Erythroblast (primary cell): Measurements from ENCODE around the gene TPM2.

ENCODE experiments used
- GATA1 ChIP-seq: IDR thresholded peaks from 2 replicates; pipeline ENCODE4 v1.6.1; 2011; ENCODE audit warnings: low read depth, mild to moderate bottlenecking, control low read depth, low read length, moderate library complexity
- POLR2A ChIP-seq: IDR thresholded peaks from 2 replicates; pipeline ENCODE4 v1.6.1; 2011; ENCODE audit warnings: mild to moderate bottlenecking, low read length

- TF ChIP-seq POLR2A (no peak), GATA1 (no peak)
Measured at GRCh38 chr9:35736201-35736633, 46.5 kb upstream of the TPM2 start.
